ENCODE measurements around the gene PLA2G2E. TPM values are rescaled to one million over a fixed set of nuclear protein-coding genes. Genes with fewer than 3 reads are reported as not detected.

PLA2G2E gene, protein sequence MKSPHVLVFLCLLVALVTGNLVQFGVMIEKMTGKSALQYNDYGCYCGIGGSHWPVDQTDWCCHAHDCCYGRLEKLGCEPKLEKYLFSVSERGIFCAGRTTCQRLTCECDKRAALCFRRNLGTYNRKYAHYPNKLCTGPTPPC
- total RNA-seq (not detected), polyA plus RNA-seq (ENCODE audit: insufficient read depth in 1 of 8, insufficient read length in 8 of 8, low replicate concordance in 1 of 8) (not detected)
- long read RNA-seq, donor 1, result 0 reads
- long read RNA-seq, donor 2, result 0 reads
- long read RNA-seq, donor 3, result 0 reads
- long read RNA-seq, donor 4, result 0 reads
- long read RNA-seq, donor 5, result 0 reads
- long read RNA-seq, donor 6, result 0 reads
- long read RNA-seq, donor 7, result 0 reads
- long read RNA-seq, donor 8, result 0 reads
- long read RNA-seq, donor 9, result 0 reads
- long read RNA-seq, donor 10, result 0 reads
- long read RNA-seq, donor 11, result 0 reads

GRCh38 chr1:19923137-19923952, at the start of gene PLA2G2E:
Gene PLA2G2E (minus strand): TSS chr1:19923617. CDS start chr1:19923559, 58 bp downstream.
- Histone ChIP-seq H3K4me1 (ENCODE audit: control insufficient read depth, insufficient read depth, low read length) (peaks cover 2% of the 10 kb centered on the region), H3K27ac (ENCODE audit: low read length) (no peak within 1 kb of the TSS), H3K9me3 (replicated peaks; ENCODE audit: control insufficient read depth, low read depth, low read length) (no peaks in the 10 kb centered on the region), H3K36me3 (ENCODE audit: control insufficient read depth, insufficient read depth, low read length) (no peaks in the 10 kb centered on the region), H3K4me3 (ENCODE audit: low read length) (no peak within 1 kb of the TSS), H3K27me3 (ENCODE audit: control insufficient read depth, insufficient read depth, low read length) (peaks cover 3% of the 10 kb centered on the region)
- 49% methylated on average over 9 of the region's 14 CpGs for WGBS (ENCODE audit: insufficient coverage)
- DNase-seq, result no peak

GRCh38 chr1:19971664-19972063, 48.2 kb upstream of the PLA2G2E start:
- no peak for DNase-seq
- WGBS (ENCODE audit: insufficient coverage), result no CpG with 5 or more reads among the region's 1 CpG
- H3K9me3 ChIP-seq (replicated peaks; ENCODE audit: control insufficient read depth, low read depth, low read length), result no peaks in the 10 kb centered on the region
- H3K27ac ChIP-seq (ENCODE audit: low read length), result no peak overlapping the region
- H3K4me3 ChIP-seq (ENCODE audit: low read length), result no peak overlapping the region
- H3K27me3 ChIP-seq (ENCODE audit: control insufficient read depth, insufficient read depth, low read length), result peaks cover 12% of the 10 kb centered on the region
- H3K36me3 ChIP-seq (ENCODE audit: control insufficient read depth, insufficient read depth, low read length), result no peaks in the 10 kb centered on the region
- peaks cover 7% of the 10 kb centered on the region for H3K4me1 ChIP-seq (ENCODE audit: control insufficient read depth, insufficient read depth, low read length)

GRCh38 chr1:19969898-19970660, 46.7 kb upstream of the PLA2G2E start:
- no peak for DNase-seq
- Histone ChIP-seq H3K27ac (ENCODE audit: low read length) (no peak overlapping the region), H3K4me1 (ENCODE audit: control insufficient read depth, insufficient read depth, low read length) (peaks cover 7% of the 10 kb centered on the region), H3K36me3 (ENCODE audit: control insufficient read depth, insufficient read depth, low read length) (no peaks in the 10 kb centered on the region), H3K9me3 (replicated peaks; ENCODE audit: control insufficient read depth, low read depth, low read length) (no peaks in the 10 kb centered on the region), H3K4me3 (ENCODE audit: low read length) (no peak overlapping the region), H3K27me3 (ENCODE audit: control insufficient read depth, insufficient read depth, low read length) (peaks cover 11% of the 10 kb centered on the region)
- 61% methylated on average over 3 of the region's 5 CpGs for WGBS (ENCODE audit: insufficient coverage)

DNA sequence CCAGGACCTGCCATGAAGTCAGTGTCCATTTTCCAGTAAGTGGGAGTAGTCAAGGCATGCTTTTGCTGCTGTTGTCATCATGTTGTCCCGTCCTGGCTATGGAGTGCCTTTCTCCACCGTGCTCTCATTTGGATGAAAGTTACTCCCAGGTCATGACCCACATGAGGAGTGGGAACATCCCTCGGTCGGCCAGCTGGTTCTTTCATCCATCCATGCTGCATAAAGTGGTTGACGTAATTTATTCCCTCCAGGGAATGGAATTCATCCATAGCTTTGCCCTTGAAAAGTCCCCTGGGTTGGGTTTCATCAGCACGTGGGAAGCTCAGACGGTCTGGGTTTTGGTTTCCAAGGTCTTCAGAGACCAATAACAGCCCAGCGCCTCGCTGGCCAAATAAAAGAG, 44.4 kb upstream of the PLA2G2E start:
- Histone ChIP-seq H3K9me3 (replicated peaks; ENCODE audit: control insufficient read depth, low read depth, low read length) (no peaks in the 10 kb centered on the region), H3K27ac (ENCODE audit: low read length) (peak overlapping the region; percentile 51), H3K27me3 (ENCODE audit: control insufficient read depth, insufficient read depth, low read length) (peaks cover 11% of the 10 kb centered on the region), H3K4me3 (ENCODE audit: low read length) (no peak overlapping the region), H3K4me1 (ENCODE audit: control insufficient read depth, insufficient read depth, low read length) (peaks cover 7% of the 10 kb centered on the region), H3K36me3 (ENCODE audit: control insufficient read depth, insufficient read depth, low read length) (no peaks in the 10 kb centered on the region)
- peak; percentile 60 for DNase-seq
- WGBS (ENCODE audit: insufficient coverage), result 45% methylated on average over 8 of the region's 9 CpGs

GRCh38 chr1:19964542-19964941, 41.1 kb upstream of the PLA2G2E start:
- no CpG with 5 or more reads among the region's 2 CpGs for WGBS (ENCODE audit: insufficient coverage)
- no peak overlapping the region for H3K27ac ChIP-seq (ENCODE audit: low read length)
- no peak overlapping the region for H3K4me3 ChIP-seq (ENCODE audit: low read length)
- no peak for DNase-seq
- H3K9me3 ChIP-seq (replicated peaks; ENCODE audit: control insufficient read depth, low read depth, low read length), result no peaks in the 10 kb centered on the region
- H3K36me3 ChIP-seq (ENCODE audit: control insufficient read depth, insufficient read depth, low read length), result no peaks in the 10 kb centered on the region
- peaks cover 7% of the 10 kb centered on the region for H3K4me1 ChIP-seq (ENCODE audit: control insufficient read depth, insufficient read depth, low read length)
- H3K27me3 ChIP-seq (ENCODE audit: control insufficient read depth, insufficient read depth, low read length), result peaks cover 9% of the 10 kb centered on the region

GRCh38 chr1:19963636-19964035, 40.2 kb upstream of the PLA2G2E start:
- no peak overlapping the region for H3K4me3 ChIP-seq (ENCODE audit: low read length)
- peaks cover 7% of the 10 kb centered on the region for H3K4me1 ChIP-seq (ENCODE audit: control insufficient read depth, insufficient read depth, low read length)
- H3K36me3 ChIP-seq (ENCODE audit: control insufficient read depth, insufficient read depth, low read length), result no peaks in the 10 kb centered on the region
- 100% methylated on average over 1 of the region's 4 CpGs for WGBS (ENCODE audit: insufficient coverage)
- H3K27me3 ChIP-seq (ENCODE audit: control insufficient read depth, insufficient read depth, low read length), result peaks cover 9% of the 10 kb centered on the region
- no peaks in the 10 kb centered on the region for H3K9me3 ChIP-seq (replicated peaks; ENCODE audit: control insufficient read depth, low read depth, low read length)
- no peak overlapping the region for H3K27ac ChIP-seq (ENCODE audit: low read length)
- no peak for DNase-seq

- H3K4me3 ChIP-seq (ENCODE audit: low read length), result no peak overlapping the region
- H3K36me3 ChIP-seq (ENCODE audit: control insufficient read depth, insufficient read depth, low read length), result no peaks in the 10 kb centered on the region
- no peak overlapping the region for H3K27ac ChIP-seq (ENCODE audit: low read length)
- H3K9me3 ChIP-seq (replicated peaks; ENCODE audit: control insufficient read depth, low read depth, low read length), result no peaks in the 10 kb centered on the region
- H3K27me3 ChIP-seq (ENCODE audit: control insufficient read depth, insufficient read depth, low read length), result peaks cover 10% of the 10 kb centered on the region
- DNase-seq, result no peak
- 67% methylated on average over 1 of the region's 5 CpGs for WGBS (ENCODE audit: insufficient coverage)
- H3K4me1 ChIP-seq (ENCODE audit: control insufficient read depth, insufficient read depth, low read length), result no peaks in the 10 kb centered on the region
These were observed 37.2 kb upstream of the PLA2G2E start for GRCh38 chr1:19960591-19960990.

- Histone ChIP-seq H3K4me3 (ENCODE audit: low read length) (no peak overlapping the region), H3K4me1 (ENCODE audit: control insufficient read depth, insufficient read depth, low read length) (no peaks in the 10 kb centered on the region), H3K9me3 (replicated peaks; ENCODE audit: control insufficient read depth, low read depth, low read length) (no peaks in the 10 kb centered on the region), H3K36me3 (ENCODE audit: control insufficient read depth, insufficient read depth, low read length) (no peaks in the 10 kb centered on the region), H3K27ac (ENCODE audit: low read length) (no peak overlapping the region), H3K27me3 (ENCODE audit: control insufficient read depth, insufficient read depth, low read length) (peaks cover 12% of the 10 kb centered on the region)
- 61% methylated on average over 4 of the region's 4 CpGs for WGBS (ENCODE audit: insufficient coverage)
- no peak for DNase-seq
These were observed 34.4 kb upstream of the PLA2G2E start for GRCh38 chr1:19957779-19958178.

DNA sequence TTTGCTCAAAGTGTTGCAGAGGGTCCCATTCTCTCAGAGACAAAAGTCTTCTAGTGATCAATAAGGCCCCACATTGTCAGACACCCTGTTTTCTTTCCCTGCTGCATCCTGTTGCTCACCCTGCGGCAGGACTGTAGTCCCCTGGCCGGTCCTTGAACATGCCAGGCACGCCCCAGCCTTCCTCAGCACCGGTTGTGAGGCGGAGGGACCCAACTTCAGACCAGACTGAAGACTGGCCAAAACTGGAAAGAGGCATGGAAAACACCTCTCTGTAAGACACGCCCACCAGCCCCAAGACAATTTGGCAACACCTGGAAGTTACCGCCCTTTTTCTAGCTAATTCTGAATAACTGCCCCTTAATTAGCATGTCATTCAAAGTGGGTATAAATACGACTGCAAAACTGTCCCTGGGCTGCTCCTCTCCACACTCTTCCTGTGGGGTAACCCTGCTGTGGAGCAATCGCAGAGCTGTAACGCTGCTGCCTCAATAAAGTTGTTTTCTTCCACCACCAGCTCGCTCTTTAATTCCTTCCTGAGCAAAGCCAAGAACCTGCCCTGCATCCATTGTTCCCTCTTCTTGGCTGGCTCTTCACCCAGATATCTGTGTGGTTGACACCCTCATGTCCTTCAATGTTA, 32.2 kb upstream of the PLA2G2E start:
- Histone ChIP-seq H3K4me3 (ENCODE audit: low read length) (no peak overlapping the region), H3K27ac (ENCODE audit: low read length) (no peak overlapping the region), H3K36me3 (ENCODE audit: control insufficient read depth, insufficient read depth, low read length) (no peaks in the 10 kb centered on the region), H3K9me3 (replicated peaks; ENCODE audit: control insufficient read depth, low read depth, low read length) (no peaks in the 10 kb centered on the region), H3K4me1 (ENCODE audit: control insufficient read depth, insufficient read depth, low read length) (no peaks in the 10 kb centered on the region), H3K27me3 (ENCODE audit: control insufficient read depth, insufficient read depth, low read length) (peaks cover 12% of the 10 kb centered on the region)
- 55% methylated on average over 10 of the region's 11 CpGs for WGBS (ENCODE audit: insufficient coverage)
- no peak for DNase-seq

Measured in muscle of leg (tissue), 16 donors.